HepG2 (cell line): Measurements from ENCODE around the gene HSPA6. TPM values are rescaled to one million over a fixed set of nuclear protein-coding genes. Genes with fewer than 3 reads are reported as not detected.

Experiments used
- DMAP1 ChIP-seq: IDR thresholded peaks from 2 replicates; pipeline ENCODE4 v1.6.1; 2016
- E2F2 ChIP-seq: sonication (generic); formaldehyde crosslinking; IDR thresholded peaks from 2 replicates; pipeline ENCODE4 v1.4.0; 2020; ENCODE audit warnings: missing genetic modification reagents, borderline replicate concordance
- ELF3 ChIP-seq: IDR thresholded peaks from 2 replicates; pipeline ENCODE4 v1.6.1; 2016; ENCODE audit warnings: missing genetic modification reagents, missing compliant biosample characterization
- FOSL2 ChIP-seq: sonication (generic); formaldehyde crosslinking; IDR thresholded peaks from 2 replicates; pipeline ENCODE4 v1.4.0; 2020; ENCODE audit warnings: missing genetic modification reagents
- FOXA1 ChIP-seq, 2 experiments: fragments of 450-650 bp in 1 of 2; sonication (generic) in 1 of 2; formaldehyde crosslinking in 1 of 2; IDR thresholded peaks; 2 replicates each; pipeline versions ENCODE4 v1.4.0 to v1.6.1; 2016 to 2020; ENCODE audit warnings: missing genetic modification reagents in 1 of 2
- HDAC2 ChIP-seq: sonication (generic); formaldehyde crosslinking; IDR thresholded peaks from 2 replicates; pipeline ENCODE4 v1.4.0; 2020; ENCODE audit warnings: missing genetic modification reagents
- HNF1A ChIP-seq, 2 experiments: sonication (generic) in 1 of 2; formaldehyde crosslinking in 1 of 2; IDR thresholded peaks; 2 replicates each; pipeline versions ENCODE4 v1.4.0 to v1.6.1; 2016 to 2020; ENCODE audit warnings: borderline replicate concordance in 1 of 2, low read depth in 1 of 2, mild to moderate bottlenecking in 1 of 2, missing genetic modification reagents in 1 of 2
- RAD51 ChIP-seq: fragments of 450-650 bp; IDR thresholded peaks from 2 replicates; pipeline ENCODE4 v1.6.1; 2016; ENCODE audit warnings: borderline replicate concordance
- SIN3B ChIP-seq: fragments of 150-350 bp; IDR thresholded peaks from 2 replicates; pipeline ENCODE4 v1.6.1; 2014; ENCODE audit warnings: low read length
- TBX2 ChIP-seq: sonication (generic); formaldehyde crosslinking; IDR thresholded peaks from 2 replicates; pipeline ENCODE4 v1.5.0; 2020; ENCODE audit warnings: missing genetic modification reagents, mild to moderate bottlenecking, borderline replicate concordance
- TOE1 ChIP-seq: sonication (generic); formaldehyde crosslinking; IDR thresholded peaks from 2 replicates; pipeline ENCODE4 v1.4.0; 2020; ENCODE audit warnings: mild to moderate bottlenecking, missing genetic modification reagents
- ZFP91 ChIP-seq: sonication (generic); formaldehyde crosslinking; IDR thresholded peaks from 2 replicates; pipeline ENCODE4 v1.9.0; 2022; ENCODE audit warnings: missing genetic modification reagents, mild to moderate bottlenecking, borderline replicate concordance
- ZFY ChIP-seq: sonication (generic); formaldehyde crosslinking; IDR thresholded peaks from 2 replicates; pipeline ENCODE4 v1.4.0; 2020; ENCODE audit warnings: missing genetic modification reagents
- ZNF281 ChIP-seq: sonication (generic); formaldehyde crosslinking; IDR thresholded peaks from 2 replicates; pipeline ENCODE4 v1.4.0; 2020; ENCODE audit warnings: missing genetic modification reagents, borderline replicate concordance
- ZNF30 ChIP-seq: sonication (generic); formaldehyde crosslinking; IDR thresholded peaks from 2 replicates; pipeline ENCODE4 v1.5.0; 2020; ENCODE audit warnings: mild to moderate bottlenecking, missing genetic modification reagents
- ZNF747 ChIP-seq: sonication (generic); formaldehyde crosslinking; IDR thresholded peaks from 2 replicates; pipeline ENCODE4 v1.8.1; 2023; ENCODE audit warnings: missing genetic modification reagents, mild to moderate bottlenecking, borderline replicate concordance
- ZSCAN12 ChIP-seq: sonication (generic); formaldehyde crosslinking; IDR thresholded peaks from 2 replicates; pipeline ENCODE4 v1.9.0; 2021; ENCODE audit warnings: mild to moderate bottlenecking, missing genetic modification reagents
- ZSCAN25 ChIP-seq: sonication (generic); formaldehyde crosslinking; IDR thresholded peaks from 2 replicates; pipeline ENCODE4 v1.8.0; 2022; ENCODE audit warnings: mild to moderate bottlenecking, missing genetic modification reagents
- polyA plus RNA-seq, 8 experiments: library from polyadenylated mRNA; depleted of rRNA in 3 of 8; stranded (reverse) in 7 of 8; unstranded in 1 of 8; fragments of >200 nt; fragmentation: Illumina TruSeq in 4 of 8; extraction: Trizol in 4 of 8; gene quantifications; 2 replicates each; pipeline versions ENCODE4 v1.2.1 to v1.2.3, GENCODE V29; 2011 to 2016; ENCODE audit warnings: low read depth in 4 of 8, missing spikeins in 1 of 8, mixed read lengths in 1 of 8; ENCODE audit not compliant: insufficient read depth in 1 of 8
- total RNA-seq, 5 experiments: library from RNA; depleted of rRNA; stranded (reverse); fragments of >200 nt; fragmentation: Illumina TruSeq; extraction: Trizol; gene quantifications; 2 replicates each; pipeline ENCODE4 v1.2.3, GENCODE V29; 2016; ENCODE audit warnings: low read depth in 1 of 5

Gene HSPA6
- total and polyA plus RNA-seq, 2 of the 13 experiments (the other 11 are each of a cell fraction or from before 2014, with no cell fraction given) = 0.07 TPM; not detected in 1

- TF ChIP-seq E2F2 (CRISPR knock-in tag) (no peak), FOXA1 (IDR thresholded peaks at IDR 0.05) (no peak), FOXA1 (CRISPR knock-in tag; IDR thresholded peaks at IDR 0.05) (peak; percentile 23; the same call in 1 of the 2 replicates), DMAP1 (CRISPR knock-in tag) (no peak), ZNF747 (no peak), ZNF30 (CRISPR knock-in tag) (no peak), RAD51 (peak; percentile 86), FOSL2 (peak; percentile 46; the same call in 1 of the 2 replicates), TOE1 (CRISPR knock-in tag) (no peak), ZSCAN12 (CRISPR knock-in tag) (no peak), SIN3B (no peak), ZFP91 (peak; percentile 35; the same call in 1 of the 2 replicates), HDAC2 (0 out of 2 replicates have a peak, but pooled peaks have one; percentile 35), TBX2 (CRISPR knock-in tag) (peak; percentile 56; the same call in 1 of the 2 replicates), ZSCAN25 (no peak), HNF1A (IDR thresholded peaks at IDR 0.05; ENCODE audit: low read depth) (no peak), HNF1A (CRISPR knock-in tag; IDR thresholded peaks at IDR 0.05; ENCODE audit: borderline replicate concordance) (no peak), ZNF281 (CRISPR knock-in tag) (peak; percentile 40), ZFY (CRISPR knock-in tag) (0 out of 2 replicates have a peak, but pooled peaks have one; percentile 12), ELF3 (no peak)
These were observed 17.8 kb upstream of the HSPA6 start (continued) for GRCh38 chr1:161506336-161507223.
